HG03039 (cell line): ENCODE results near the gene CYP1B1.
A peak's percentile ranks its signal among the peaks of the same experiment; 100 is the strongest.

Source experiments
- ATAC-seq: cut with Tn5 transposase; IDR thresholded peaks from one replicate; pipeline ENCODE4 v1.9.1; 2021; ENCODE audit warnings: mild to moderate bottlenecking, moderate library complexity; ENCODE audit not compliant: unreplicated experiment

CYP1B1 gene

DNA sequence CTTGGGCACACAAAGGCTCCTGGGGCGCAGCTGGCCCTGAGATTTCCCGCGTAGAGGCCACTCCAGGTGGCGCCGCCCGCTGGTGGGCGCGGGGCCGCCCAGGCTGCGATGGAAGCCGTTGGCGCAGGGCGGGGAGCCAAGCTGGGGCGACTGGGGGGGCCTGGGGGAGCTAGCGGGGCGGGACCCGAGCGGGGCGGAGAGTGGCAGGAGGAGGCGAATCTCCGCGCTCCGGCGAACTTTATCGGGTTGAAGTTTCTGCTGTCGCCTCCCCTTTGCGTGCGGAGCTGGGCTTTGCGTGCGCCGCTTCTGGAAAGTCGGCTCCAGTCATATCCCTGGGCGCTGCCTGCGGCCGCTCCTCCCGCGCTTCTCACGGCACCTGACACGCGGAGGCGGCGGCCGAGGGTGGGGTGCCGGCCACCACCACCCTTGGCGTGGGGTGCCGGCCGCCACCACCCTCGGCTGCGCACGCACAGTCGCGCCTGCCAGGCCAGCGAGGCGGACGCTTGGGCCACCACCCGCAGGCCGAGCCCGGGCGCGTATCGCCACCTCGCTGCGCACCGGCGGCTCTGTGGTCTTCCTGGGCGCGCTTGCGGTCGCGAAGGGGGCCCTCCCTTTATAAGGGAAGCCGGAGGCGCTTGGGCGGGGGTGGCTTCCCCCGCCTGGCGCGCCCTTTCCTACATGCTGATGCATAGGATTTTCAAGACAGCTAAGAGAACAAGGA is 919 bp upstream of the CYP1B1 start:
- peak; percentile 42 for ATAC-seq

DNA sequence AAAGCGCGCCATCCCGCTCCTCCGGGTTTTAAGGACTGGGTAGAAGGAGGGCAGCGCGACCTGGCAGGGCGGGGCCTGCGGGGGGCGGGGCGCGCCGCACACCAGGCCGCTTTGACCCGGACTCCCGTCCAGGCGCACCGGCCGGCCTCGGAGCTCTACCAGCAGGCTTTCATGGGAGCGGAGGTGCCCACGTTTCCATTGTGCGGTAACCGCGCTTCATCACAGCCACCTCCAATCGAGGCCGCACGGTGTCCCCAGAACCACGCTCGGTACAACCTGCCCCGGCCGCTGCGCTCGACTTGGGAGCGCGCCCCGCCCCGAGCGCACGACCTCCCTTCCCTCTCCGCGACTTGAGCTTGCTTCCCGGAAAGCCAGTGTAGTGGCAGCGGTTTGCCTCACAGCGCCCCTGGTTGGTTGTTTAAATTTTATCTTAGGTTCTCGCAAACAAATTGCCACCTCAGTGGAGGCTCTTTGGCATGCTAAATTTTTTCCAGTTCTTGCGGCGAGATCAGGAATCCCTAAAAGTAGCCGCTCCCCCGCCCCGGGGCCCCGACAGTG is 280 bp upstream of the CYP1B1 start:
- peak; percentile 46 for ATAC-seq

DNA sequence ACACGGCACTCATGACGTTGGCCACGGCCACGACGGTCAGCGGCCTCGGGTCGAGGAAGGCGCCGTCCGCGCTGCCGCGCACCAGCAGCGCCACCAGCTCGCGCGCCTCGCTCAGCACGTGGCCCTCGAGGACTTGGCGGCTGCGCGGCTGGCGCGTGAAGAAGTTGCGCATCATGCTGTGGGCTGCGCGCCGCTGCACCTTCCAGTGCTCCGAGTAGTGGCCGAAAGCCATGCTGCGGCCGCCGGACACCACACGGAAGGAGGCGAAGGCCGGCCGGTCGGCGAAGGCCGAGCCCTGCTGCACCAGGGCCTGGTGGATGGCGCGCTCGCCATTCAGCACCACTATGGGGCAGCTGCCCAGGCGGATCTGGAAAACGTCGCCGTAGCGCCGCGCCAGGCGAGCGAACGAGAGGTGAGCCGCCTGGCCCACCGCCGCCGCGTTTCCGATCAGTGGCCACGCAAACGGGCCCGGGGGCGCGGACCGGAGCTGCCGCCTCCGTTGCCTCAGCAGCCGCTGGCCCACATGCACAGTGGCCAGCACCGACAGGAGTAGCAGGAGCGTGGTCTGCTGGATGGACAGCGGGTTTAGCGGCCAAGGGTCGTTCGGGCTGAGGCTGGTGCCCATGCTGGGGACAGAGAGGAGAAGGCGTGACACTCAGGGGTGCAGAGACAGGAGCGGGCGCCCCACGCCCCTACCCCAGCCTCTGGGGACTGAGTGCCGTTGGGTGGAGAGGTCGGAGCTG is 1.0 kb downstream of the CYP1B1 start:
- ATAC-seq, result no peak

DNA sequence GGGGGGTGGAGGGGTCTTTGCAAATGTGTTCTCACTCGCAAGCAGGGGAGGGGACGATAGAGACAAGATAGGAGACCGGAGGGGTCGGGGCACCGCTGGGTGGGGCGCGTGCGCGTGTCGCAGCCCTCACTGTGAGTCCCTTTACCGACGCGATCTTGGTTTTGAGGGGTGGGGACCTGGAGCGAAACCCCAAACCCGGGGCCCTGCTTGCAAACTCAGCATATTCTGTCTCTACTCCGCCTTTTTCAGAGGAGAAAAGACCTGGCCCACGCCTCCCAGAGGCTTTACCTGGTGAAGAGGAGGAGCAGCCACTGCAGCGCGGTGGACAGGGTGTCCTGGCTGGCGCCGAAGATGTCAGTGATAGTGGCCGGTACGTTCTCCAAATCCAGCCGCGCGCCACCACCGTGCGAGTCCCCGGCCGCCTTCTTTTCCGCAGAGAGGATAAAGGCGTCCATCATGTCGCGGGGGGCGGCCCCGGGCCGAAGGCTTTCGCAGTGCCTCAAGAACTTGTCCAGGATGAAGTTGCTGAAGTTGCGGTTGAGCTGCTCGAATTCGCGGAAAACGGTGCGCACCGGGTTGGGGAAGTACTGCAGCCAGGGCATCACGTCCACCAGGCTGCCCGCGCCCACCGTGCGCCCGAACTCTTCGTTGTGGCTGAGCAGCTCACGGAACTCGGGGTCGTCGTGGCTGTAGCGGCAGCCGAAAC is 1.7 kb downstream of the CYP1B1 start:
- no peak for ATAC-seq

DNA sequence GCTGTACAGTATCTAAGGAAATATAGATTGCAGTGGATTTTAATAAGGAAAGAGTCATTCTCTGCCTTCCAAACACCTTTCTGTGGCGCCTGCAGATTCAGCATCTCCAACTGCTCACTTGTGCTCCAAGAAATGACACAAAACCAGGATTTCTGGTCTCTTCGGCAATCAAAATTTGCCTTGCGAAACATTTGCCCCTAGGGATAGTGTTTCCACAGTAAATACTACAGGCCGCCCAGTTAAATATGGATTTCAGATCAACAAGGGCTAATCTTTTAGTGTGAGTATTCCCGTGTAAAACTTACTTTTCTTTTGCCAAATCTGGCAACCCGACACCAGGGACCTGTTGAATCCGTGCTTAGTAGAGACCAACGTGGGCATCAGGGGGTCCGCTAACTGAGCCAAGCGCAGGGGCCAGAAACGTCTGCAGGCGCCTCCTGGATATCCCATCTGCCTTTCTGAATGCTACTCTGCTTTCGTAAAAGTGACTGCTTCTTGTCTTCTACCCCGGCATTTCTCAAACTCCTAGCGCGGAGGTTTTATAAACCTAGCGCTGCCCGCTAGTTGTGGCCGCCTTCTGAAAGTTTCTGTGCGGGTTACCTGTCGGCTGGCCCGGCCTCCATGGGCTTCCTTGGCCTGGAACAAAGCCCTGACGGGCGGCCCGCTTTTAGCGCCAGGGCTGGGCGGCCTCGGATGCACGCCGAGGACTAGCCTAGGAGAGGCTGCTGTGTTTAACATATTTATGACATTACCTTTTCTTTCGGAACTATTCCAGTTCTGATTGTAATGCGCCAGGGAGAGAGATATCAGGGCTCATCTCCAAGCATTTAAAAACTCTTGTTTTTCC is 2.5 kb downstream of the CYP1B1 start:
- ATAC-seq, result no peak

DNA sequence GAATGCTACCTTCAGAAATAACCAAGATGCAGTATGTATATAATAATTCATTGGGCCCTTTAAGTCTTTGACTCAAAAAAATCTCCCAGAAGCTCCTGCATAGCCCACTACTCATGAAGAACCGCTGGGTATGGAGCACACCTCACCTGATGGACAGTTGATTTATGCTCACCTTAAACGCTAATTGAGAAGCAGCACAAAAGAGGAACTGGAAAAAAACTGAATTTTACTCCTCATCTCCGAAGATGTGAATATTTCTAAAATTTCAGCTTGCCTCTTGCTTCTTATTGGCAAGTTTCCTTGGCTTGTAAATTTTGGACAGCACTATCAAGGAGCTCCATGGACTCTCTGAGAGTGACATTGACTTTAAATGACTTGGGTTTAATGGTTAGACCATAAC is 5.5 kb downstream of the CYP1B1 start:
- ATAC-seq, result no peak

DNA sequence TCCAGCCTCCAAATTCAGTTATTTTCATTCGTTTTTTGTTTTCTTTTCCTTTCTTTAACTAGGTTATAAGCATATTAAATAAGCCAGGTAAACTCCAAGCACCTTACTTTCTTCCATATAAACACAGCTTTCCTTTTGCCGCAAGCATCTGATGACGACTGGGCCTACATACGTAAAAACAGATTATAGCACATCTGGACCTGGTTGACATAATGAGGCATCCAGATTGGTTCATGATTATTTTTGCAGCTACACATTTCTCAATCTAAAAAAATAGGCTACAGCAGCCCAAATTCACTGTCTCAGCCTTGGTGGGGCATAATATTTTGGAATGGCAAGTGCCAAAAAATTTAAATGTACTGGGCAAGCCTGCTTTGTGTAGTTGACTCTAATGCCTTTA is 7.7 kb downstream of the CYP1B1 start:
- no peak for ATAC-seq

DNA sequence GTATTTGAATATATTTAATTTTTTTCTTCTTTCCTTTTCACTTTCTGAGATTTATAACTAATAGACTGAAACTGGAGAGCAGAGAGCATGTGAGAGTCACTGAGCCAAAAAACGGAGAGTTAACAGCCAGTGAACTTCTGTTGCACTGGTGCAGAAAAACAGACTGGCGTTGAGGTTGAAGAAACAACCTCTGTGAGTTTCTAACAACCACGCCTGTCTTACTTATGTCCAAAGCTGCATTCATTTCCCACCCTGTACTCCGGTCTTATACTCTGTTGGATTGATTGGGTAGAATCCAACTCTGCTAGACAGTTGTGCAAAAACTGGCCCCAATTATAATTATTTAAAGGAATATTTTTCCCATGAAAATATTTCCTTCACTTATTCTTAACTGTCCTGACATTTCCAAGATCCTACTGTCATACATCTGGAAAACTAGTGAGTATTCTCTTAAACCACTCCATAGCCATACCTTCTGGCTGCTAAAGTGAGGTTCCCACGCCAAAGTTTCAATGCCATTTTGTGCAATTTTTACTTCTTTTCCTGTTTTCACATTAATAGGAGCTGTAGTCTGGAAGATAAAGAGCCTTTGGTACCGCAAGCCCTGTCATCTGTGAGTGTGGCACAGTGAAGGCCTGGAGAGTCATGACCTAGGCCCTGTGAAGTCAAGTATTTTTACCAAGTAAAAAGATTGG is 9.4 kb downstream of the CYP1B1 start:
- ATAC-seq, result no peak

DNA sequence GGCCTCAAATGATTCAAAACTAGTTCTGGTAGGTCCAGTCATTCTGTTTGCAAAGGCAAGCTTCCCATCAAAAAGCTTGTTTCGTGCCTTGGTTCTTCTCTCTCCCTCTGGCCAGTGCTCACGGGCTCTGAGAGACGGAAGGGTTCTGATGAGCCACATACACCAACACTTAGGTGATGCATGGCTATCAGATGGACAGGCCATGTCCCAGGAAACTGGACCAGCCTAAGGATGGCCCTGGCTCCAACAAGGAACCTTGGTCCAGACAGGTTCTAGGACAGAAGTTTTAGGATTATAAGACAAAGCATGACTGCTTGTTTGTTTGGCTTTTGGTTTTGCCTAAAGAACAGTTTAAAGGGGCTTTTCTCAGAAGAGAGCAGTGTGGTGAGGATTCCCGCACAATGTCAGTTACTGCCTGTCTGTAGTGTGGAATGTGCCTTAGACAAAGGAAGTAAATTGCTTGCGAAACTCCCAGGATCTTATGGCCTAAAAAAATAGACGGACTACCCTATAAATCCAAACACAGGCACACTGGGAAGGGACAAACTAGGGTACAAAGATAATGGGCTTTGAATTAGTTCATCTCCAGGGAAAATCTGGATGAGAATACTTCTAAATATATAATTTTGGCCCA is 10.3 kb downstream of the CYP1B1 start:
- ATAC-seq, result no peak

DNA sequence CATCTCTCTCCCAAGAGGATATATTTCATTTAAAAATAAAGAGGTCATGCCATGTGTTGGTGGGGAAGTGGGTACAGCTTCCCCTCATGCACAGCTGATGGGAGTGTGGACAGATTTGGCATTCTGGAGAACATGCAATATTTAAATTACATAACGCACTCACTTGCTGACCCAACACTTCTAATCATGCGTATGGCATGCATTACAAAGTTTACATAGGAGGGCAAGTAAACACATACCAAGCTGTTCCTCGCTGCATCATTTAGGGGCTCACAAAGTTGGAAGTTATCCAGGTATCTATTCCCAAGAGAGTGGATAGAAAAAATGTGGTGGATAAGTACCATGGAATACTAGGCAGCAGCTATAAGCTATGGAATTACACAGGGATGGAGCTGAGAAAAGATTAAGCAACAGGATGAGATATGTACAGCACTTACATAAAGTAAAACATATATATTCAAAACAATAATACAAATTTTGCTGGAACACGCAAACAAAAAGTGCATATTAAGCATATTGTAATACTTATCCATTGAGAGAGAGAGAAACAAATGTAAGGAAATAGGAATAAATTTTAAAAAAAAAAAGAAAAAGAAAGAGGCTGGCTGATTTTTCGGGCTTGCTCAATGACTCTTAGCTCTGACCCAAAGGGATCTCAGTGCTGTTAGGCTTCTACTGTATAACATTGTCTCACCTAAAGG is 11.0 kb downstream of the CYP1B1 start:
- no peak for ATAC-seq

DNA sequence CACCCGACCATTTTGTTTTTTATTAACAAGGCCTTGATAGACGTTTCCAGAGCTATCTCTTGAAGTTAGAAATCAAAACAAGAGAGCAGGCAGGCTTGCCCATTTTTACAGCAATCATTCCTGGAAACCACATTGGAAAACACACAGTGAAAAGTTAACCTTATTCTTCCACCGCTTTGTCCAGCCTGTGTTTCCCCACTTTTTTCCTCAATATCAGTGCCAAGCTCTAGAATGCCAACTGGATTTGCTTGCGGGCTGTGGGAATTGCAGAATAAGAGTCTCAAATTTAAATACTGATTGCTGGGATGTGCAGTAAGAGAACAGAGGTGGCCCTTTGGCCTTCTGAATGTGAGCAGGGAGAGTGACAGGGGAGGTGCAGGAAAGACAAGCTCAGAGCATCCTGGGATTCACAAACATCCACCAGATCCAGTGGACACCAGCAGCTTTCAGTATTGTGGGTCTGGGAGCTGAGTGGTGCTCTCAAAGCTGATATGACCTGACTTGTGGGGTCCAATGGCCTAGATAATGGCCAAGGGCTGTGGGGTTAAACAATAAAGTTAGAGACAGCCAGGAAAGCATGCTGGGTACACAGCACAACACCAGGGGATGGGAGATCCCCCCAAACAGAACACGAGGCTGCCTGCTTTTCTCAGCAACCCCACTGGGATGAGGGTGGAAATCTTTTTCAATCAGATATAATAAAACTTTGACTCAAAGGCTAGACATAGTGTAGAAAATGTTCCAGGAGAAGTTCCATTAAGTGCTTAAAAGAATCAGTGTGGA is 15.5 kb downstream of the CYP1B1 start:
- ATAC-seq, result no peak

DNA sequence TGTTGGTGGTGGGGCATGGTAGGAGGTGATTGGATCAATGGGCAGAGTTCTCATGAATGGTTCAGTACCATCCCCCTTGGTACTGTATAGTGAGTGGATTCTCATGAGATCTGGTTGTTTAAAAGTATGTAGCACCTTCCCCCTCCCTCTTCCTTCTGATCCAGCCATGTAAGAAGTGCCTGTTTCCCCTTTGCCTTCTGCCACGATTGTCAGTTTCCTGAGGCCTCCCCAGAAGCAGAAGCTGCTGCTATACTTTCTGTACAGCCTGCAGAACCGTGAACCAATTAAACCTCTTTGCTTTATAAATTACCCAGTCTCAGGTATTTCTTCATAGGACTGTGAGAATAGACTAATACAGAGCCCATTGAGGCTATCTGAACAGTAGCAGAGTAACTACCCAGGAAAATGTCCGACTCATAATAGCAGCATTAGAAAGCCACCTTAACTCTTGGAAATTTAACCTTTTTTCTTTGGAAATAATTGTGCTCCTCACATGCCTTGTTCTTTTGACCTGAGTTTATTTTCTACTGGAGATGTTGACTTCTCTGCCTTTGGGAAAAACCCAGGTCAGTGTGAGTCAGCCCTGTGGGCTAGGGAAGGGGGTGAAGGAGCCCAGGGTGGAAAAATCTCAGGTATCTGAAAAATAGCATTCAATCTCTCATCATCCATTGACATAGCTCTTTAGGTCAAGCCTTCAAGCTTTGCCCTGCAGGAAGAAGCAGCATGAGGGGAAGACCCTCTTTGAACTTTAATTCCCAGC is 18.1 kb downstream of the CYP1B1 start:
- ATAC-seq, result no peak

DNA sequence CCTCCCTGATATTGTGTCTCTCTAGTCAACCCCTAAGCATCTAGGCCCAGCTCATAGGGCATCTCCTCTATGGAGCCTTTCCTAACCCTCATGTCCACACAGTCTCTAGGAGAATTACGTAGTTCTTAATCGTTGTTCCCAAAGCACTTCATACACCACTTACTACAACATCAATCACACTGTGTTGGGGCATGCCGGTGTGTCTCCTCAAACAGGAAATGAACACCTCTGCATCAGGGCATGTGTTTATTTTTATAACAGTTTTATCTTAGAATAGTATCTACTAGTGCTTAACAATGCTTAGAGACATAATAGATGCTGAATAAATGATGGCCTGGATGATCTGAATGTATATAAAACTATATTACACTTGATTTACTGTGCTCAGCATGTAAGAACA is 19.7 kb downstream of the CYP1B1 start:
- ATAC-seq, result no peak

DNA sequence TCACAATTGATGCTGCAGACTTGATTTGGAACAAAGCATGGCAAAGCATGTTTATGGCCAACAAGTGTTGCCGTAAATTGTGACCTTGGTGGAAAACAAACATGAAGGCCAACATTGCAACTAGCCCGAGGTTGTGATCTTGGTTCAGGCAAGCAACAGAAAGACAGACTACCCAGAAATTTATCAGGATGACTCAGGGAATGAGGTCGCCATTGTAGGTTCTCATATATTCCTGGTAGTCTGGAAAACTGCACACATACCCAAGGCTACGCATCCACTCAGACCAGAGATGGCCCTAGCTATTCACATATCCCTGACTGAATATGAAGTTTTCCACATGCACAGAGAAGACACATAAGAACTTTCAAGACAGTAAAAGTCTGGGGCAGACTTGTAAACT is 30.1 kb downstream of the CYP1B1 start:
- ATAC-seq, result no peak

DNA sequence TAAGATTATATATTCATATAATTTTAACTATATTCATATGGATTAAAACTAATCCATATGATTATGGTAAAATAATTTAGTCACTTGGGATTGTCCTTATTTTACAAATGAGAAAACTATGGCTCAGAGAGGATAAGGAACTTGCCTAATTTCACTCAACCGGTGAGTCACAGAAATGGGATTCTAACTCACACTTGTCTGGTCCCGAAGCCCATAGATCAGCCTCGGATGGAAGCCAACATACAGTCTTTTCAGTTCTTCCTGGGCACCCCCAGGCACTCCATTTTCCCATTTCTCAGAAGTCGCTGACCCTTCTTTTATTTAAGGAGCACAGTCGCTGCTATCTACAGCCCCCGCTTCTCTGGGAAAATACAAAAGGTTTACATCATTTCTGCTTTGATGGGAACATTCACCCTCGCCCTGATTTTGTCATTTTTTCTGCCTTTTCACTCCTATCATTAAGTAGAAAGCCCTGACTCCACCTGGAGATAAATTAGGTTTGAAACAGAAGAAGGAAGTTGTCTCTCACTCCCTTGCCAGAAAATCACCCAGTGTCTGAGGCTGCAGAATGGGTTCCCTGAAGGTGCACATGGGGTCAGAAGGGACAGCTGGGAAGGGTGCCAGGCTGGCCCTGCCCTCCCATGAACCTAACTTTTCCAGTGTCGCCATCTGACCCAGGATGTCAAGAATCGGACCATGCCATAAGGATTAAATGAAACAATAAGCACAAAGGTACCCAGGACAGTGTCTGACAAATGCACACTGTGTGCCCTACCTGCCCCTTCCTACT is 36.6 kb downstream of the CYP1B1 start:
- no peak for ATAC-seq

DNA sequence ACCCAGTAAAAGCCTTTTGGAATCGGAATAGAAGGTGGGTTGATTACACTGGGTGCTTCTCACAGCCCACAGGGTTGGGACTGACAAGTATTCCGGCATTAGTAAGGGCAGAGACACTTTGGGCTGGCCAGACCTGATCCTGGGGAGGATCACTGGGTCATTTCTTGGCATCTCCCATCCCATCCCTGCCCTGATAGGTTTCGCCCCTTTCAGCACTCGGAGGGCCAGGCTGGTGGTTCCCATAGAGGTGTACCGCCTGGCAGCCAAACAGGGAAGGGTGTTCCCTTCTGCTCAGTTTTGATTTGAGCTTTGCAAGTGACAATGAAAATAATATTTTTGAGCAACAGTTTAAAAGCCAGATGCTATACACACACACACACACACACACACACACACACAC is 37.3 kb downstream of the CYP1B1 start:
- peak; percentile 19 for ATAC-seq
